NCI-H2196 treated with DMSO at 0.1 percent for 48 hours (cell line): ENCODE data around the gene CD276.
A peak's percentile ranks its signal among the peaks of the same experiment; 100 is the strongest.
"Not testable (repeated sequence)": the region's sequence is repeated elsewhere in the genome, so short reads cannot be mapped to it uniquely, and the experiment has no call there.

Experiments used
- DNase-seq: peaks from one replicate; lab custom pipeline; 2025; ENCODE audit not compliant: unreplicated experiment; lab: John Stamatoyannopoulos, UW

Gene CD276

DNA sequence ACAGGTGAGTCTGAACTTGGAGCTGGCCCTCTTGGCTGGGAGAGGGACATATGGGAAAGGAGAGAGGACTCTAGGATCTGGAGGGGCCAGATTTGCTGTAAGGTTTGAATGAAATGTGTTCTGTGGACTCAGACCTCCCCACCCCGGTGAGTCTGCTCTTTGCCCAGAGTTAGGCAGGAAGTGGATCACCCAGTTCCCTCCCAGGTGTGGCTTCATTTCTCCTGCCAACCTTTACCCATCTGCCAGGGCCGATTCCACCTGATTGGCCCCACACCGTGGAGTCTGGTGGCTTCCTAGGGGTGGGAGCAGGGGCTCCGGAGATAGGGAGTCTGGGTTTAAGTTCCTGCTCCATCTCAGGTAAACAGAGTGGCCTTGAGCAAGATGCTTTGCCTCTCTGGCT is 25.5 kb downstream of the CD276 start:
- DNase-seq: no peak

DNA sequence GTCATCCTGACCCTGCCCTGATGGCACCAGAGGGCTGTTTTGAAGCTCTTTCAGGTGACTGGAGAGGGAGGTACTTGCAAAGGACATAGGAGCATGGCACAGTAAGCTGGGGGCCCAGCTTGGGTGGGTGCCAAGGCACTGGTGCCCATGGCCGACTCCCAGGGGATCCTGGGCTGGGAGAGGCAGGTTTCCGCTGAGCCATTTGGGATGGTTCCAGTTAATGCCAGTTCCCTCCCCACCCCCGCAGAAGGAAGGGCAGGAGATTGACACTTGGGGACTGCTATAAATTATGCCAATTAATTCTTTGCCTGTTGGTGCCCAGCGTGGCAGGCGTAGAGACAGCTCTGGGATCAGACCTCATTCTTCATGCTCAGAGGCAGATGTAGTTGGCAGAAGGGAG is 26.1 kb downstream of the CD276 start:
- DNase-seq: no peak

DNA sequence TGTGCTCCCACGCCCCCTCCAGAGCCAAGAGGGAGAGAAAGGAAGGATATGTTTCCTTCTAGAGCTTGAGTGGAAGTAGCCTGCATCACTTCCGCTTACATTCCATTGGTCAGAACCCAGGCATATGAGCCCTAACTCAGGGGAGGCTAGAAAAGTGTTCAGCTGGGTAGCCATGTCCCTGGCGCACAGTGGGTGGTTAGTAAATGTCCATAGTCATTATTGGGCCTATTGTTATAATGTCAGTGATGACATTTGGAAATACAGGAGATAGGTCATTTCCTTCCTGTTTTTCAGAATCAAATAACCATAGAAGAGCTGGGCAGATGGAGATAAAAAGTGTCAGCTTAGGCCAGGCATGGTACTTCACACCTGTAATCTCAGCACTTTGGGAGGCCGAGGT is 27.3 kb downstream of the CD276 start:
- DNase-seq: no peak

DNA sequence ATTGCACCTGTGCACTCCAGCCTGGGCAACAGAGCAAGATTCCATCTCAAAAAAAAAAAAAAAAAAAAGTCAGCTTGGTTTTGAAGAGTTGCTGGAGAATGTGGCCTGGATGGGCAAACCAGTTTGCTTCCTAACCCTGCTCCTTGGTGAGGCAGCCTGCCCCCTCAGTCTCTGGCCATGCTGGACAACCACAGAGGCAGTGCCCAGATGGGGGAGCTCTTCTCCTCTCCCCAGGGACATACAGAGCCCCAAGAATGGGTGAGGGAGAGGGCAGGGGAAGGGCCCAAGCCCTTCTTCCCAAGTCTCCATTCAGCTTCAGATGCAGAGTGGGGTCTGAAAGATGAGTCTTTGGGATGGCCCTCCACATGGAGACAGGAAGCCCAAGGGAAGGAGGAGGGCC is 27.9 kb downstream of the CD276 start:
- DNase-seq: no peak

DNA sequence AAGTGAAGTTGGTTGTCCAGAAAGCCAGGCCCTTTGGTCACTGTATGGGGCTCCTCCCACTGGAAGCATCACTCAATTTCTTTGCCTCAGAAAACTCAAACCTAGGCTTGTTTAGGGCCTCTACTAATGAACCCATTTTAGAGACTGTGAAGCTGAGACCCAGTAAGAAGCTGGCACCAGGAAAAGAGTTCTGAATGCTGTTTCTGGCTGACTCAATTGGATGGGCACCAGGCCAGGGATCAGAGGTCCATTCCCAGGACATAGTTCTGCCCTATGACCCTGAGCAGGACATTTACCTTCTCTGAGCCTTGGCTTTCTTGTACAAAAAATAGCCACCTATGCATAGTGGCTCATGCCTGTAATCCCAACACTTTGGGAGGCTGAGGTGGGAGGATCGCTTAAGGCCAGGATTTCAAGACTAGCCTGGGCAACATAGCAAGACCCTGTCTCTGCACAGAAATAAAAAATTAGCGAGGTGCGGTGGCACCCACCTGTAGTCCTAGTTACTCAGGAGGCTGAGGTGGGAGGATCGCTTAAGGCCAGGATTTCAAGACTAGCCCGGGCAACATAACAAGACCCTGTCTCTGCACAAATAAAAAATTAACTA is 30.6 kb downstream of the CD276 start:
- no peak for DNase-seq

DNA sequence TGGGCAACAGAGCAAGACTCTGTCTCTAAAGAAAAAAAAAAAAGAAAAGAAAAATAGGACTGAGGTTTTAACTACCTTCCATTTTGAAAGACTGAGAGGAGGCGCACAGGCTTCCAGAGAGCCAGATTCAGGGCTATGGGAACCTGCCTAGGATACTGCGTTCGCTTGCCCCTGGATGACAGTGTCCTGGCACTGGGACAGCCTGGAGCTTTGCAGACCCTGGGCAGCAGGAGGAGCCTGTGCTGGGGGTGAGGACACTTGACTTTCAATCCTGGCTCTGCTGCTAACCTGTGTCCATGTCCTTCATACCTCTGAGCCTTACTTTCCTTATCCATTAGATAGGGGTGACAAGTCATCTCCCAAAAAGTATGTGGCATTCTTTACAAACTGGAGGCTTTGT is 31.2 kb downstream of the CD276 start:
- no peak for DNase-seq

DNA sequence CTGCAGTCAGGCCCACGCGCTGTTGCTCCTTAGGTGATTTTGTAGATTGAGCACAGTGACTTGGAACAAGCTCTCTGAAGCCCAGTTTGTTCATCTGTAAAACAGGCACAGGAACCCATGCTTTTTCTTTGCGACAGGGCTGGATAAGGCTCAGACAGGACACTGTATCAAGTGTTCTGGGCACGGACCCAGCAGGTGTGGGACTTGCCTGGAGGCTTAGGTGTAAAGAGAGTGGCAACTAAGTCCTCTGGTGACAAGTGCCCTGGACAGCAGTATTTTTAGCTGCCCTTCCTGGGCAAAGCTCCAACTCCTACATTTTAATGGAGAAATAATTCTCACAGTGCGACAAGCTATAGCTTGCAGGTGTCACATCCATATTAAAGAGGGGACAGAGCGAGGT is 32.2 kb downstream of the CD276 start:
- DNase-seq: peak; percentile 9

DNA sequence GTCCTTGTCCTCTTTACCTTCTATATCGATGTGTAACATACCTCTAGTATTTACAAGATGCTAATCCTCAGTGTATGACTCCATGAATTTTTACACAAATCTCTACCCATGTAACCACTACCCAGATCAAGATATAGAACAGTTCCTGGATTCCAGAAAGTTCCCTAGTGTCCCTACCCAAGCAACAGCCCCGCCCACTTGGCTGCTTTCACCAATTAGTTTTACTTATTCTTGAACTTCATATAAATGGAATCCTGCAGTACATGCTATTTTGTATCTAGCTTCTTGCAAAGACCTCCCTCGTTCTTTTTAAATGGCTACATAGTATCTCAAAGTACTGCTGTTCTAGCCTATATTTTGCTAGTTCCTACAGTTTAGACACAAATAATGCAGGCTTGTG is 33.0 kb downstream of the CD276 start:
- DNase-seq: no peak

DNA sequence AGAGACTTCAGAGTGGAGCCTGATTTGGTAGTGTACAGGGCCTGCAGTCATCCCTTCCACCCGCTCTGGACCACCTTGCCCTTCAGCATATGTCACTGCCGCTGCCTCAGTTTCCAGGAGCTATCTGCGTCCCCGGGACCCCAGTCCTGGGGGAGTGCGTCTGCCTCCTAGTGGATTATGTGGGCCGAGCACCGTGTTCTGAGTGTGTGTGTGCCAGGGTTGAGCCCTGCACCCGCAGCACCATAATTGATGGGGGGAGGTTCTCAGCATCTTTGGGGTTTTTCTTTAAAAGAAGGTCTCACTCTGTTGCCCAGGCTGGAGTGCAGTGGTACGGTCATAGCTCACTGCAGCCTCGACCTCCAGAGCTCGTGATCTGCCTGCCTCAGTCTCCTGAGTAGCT is 33.6 kb downstream of the CD276 start:
- no peak for DNase-seq

DNA sequence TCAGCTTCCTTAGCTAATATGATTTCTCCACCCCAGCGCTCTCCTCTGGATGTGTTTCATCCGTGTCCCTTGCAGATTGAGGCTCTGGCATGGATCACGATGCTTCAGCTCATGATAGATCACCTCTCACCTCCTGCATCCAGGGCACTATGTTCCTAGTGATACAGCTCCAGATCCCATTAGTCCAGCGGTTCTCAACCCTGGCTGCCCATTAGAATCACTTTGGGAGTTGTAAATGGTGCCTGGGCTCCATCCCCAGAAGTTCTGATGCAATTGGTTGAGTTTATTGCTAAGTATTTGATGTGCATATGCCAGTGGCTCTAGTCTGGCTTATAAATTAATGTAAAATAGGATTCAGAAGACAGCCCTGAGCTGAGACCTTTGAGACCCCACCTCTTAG is 34.5 kb downstream of the CD276 start:
- no peak for DNase-seq

DNA sequence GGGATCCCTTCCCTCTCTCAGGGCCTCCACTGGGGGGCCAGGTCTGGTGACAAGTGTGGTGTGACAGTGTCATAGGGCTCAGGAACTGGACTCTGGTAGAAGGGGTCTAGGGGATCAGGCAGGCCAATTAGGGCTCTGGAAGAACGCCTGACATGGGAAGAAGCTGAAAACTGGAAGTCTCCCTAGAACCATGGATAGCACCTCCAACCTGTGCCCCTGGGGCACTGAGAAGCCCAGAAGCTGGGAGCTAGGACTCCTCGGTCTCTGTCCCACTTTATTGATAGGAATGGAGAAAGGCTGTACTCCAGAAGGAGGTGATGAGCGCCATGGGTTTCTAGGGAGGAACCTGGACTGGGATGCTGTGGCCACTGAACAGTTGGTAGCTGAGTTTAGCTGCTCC is 38.2 kb downstream of the CD276 start:
- DNase-seq: no peak

DNA sequence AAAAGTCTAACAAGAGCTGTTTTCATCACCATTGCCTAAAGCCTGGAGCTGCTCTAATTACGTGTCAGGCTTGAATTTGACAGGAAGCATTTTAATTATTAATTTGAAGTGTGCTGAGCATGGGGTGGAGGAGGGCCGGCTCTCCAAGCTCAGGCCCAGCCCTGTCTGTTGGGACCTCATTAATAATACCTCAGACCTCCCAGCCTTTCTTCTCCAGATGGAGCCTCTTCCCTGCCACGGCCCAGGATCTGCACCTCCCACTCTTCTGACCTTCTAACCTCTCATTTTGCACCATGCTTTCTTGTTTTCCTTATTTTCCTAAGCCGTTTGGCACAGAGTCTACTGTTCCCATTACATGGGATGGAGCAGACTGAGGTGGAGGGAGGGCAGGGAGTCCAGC is 39.0 kb downstream of the CD276 start:
- no peak for DNase-seq

DNA sequence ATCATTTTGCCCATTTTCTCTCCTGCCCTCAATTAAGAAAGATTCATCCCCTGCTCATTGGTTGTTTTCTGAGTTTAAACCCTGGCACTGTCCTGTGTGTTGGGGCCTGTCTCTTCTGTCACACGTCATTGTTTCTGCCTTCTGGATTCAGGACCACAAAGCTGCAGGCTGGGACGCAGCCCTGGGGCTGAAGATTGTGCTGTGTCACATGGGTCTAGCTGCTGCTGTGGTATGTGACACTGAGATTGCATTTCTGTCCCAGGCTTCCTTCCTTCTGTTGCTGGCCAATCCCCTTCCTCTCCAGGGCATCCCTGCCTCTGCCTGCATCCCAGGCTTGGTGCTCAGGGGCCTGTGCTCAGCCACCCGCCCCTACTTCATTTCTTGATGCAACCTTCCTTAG is 40.0 kb downstream of the CD276 start:
- DNase-seq: no peak

DNA sequence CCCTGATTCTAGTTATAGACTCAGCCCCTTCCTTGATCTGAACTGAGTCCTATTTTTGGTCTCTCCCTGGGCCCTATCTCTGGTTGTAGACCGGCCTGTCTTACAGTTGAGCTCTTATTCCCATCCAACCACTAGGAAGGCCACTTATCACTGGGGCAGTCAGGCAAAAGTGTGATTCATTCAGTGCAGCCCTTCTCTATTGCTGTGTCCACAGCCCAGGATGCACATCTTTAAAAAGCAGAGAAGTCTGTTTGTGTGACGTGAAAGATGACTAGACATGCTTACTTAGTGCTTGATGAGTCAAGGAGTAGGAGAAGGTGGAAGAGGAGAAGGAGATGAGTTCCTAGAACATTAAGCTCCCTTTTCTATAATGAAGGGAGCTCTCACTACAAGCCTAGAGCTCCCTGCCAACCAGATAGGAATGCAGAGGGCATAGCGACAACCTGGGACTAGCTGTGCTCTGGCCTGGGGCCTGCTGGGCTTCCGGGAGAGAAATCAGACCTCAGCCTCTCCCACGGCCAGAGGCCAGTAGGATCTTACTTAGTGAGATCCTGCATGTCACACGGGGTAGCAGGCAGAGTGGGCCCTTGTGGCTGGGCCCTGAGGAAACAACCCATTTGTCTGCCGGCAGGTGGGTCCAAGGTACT is 43.3 kb downstream of the CD276 start:
- DNase-seq: no peak

DNA sequence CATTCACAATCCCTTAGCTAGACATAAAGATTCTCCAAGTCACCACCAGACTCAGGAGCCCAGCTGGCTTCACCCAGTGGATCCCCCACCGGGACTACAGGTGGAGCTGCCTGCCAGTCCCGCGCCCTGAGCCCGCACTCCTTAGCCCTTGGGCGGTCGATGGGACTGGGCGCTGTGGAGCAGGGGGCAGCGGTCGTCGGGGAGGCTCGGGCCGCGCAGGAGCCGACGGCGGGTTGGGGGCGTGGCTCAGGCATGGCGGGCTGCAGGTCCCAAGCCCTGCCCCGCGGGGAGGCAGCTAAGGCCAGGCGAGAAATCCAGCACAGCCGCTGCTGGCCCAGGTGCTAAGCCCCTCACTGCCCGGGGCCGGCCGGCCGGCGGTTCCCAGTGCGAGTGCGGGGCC is 47.9 kb downstream of the CD276 start:
- not testable (repeated sequence) for DNase-seq

DNA sequence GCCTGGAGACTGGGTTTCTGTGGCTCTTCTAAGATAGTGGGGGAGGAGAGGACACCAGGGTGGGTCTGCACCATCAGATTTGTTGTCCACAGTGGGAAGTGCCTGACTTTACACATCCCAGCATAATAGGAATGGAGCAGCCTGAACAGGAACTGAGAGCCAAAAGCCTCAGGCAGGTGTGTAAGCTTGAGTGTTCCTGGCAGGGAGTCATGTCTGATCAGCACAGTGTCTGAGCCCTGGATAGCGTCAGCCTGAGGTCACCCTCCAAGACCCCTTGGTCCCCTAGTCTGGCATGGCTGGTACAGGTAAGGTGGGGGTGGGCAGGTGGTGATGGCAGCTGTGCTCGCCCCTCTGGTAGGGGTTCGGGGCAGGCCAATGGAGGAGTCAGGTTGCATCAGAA is 48.7 kb downstream of the CD276 start:
- no peak for DNase-seq

DNA sequence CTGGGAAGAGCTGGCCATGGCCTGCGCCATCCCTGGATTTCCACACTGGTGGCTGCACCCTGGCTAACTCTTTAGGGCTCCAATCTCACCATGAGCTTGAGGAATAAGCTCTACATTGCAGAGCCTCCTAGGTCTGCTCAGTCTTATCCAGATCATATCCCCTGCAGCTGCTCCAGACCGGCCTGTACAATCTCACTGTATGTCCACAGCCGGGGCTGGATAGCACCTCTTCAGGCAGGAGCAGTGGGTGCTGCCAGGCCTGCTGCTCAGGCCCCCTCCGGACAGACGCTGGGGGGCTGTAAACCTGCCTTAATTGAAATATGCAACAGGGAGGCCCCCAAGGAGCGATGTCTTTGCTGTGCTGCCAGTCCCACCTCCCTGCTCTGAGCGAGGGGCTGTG is 53.4 kb downstream of the CD276 start:
- no peak for DNase-seq

DNA sequence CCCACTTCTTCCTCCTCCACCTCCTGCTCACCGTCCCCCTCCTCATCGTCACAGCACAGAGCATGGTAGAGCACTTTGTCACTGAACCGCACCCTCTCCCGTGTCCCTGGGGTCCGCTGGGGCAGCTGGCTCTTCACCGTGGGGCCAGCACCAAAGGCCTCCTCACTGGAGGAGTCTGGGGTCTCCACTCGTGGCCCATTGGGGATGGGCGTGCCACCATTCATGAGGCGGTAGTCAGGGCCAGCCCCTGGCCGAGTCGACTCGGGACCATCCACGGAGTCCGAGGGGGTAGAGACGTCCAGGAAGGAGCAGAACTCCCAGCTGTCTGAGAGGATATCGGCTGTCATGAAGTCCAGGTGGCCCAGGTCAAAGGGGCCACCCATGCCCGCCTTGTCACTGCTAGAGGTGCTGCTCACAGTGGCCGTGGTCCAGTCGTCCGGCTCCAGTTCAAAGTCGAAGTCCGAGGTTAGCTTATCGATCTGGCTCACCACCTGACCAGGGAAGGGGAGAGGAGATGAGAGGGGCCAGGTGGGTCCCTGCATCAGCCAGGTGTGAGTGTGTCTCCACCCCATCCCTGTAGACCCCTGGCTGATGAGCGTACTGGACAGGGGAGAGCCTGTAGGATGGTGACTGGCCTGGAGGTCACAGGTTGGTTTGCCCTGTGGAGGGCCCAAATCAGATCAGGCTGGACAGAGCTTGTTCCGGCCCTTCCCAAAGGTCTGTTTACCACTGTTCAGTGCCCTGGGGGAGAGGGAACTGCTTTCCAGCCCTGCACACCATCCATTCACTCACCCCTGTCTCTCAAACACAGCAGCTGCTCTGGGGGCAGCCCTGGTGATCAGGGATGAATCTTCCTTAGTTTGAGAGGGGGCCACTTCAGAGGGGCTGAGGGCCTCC is 56.2 kb downstream of the CD276 start:
- DNase-seq: no peak

DNA sequence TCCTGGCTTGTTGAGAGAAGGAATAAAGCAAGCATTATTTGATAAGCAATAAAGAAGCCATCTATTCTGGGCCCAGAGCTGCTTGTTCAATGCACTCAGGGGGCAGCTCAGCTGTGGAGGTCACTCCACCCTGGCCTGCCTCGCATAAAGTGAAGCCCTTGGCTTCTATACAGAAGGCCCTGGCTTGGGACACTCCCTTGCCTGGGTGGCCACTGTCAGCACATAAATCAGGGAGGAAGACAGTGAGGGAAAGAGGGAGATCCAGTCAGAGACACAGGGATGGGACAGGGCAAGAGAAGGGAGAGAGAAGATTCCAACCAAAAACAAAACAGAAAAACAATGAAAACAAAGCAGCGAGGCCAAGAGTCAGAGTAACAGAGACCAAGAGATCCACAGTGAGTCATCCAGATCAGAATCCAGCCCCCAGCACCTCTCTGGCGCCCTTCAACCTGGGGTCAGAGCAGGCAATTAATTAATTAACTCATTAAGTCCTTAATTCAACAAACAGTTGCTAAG is 57.2 kb downstream of the CD276 start:
- no peak for DNase-seq

DNA sequence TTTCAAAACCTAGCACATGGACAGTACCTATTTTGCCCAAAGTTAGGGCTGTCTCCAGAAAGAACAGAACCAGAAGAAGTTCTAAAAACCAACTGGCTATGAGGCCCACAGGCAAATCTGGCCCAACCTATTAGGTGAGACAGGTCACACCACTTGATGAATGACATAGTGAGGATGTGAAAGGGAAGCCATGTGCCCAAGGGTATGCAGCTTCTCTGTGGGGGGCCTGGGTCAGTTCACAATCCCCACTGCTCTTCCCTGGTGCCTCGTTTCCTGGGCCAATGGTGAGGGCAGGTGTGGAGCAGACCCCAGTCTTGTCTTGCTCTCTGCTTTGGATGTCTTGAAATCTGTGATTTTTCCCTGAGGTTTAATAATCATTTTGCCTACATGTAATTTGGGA is 60.1 kb downstream of the CD276 start:
- no peak for DNase-seq

DNA sequence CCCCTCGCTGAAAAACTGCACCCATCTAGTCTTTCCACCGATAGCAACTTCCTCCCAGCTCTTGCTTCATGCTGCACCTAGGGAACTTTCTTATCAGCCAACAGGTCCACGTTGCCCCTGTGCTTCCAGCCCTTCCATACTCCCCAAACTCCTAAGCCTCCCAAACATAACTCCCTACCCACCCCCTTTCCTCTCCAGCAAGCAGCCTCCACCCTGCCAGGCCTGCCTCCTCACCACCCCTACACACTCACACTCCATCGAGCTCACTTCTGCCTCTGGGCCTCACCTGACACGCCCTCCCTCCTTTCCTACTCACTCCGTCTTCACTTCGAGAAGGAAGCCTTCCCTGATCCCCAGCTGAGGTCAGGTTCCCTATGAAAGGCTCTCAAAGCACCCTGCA is 60.9 kb downstream of the CD276 start:
- DNase-seq: no peak

DNA sequence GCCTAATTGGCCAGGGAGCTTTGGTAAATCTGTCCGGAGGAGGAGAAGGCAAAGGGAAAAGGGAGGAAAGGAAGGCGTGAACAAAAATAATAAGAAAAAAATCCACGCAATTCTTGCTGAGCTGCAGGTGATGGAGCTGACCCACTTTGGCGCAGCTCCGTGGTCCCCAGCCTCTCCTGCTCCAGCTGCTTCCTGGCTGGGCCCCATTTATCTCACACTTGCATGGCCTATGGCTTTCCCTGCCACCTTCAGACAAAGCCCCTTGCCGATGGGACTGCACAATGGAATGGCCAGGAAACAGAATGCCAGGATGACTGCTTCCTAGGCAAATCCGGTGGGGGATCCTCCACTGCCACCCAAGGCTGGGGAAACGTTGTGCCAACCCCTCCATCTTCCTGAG is 62.1 kb downstream of the CD276 start:
- DNase-seq: no peak
